PC-9 (cell line): ENCODE results near the gene SLMAP. TPM values are rescaled to one million over a fixed set of nuclear protein-coding genes. Genes with fewer than 3 reads are reported as not detected.
"Not testable (repeated sequence)": the region's sequence is repeated elsewhere in the genome, so short reads cannot be mapped to it uniquely, and the experiment has no call there.

Source experiments
- BruUV-seq: library from RNA; stranded (reverse); fragments of 400-500 nt; replicated peaks from 2 replicates; lab custom pipeline; 2021; lab: Mats Ljungman, UMichigan
- CTCF ChIA-PET: fragments of 300-600 bp; sonication (Branson Sonifier 250); formaldehyde crosslinking; loops from one replicate; lab custom pipeline; 2022; ENCODE audit warnings: antibody characterized with exemption; lab: Charles Lee
- POLR2A ChIA-PET: fragments of 300-600 bp; sonication (Branson Sonifier 250); formaldehyde crosslinking; loops from one replicate; lab custom pipeline; 2022; ENCODE audit warnings: antibody characterized with exemption; ENCODE audit not compliant: unreplicated experiment; lab: Charles Lee
- DNase-seq, 2 experiments: peaks; one replicate each; pipeline versions ENCODE4 v3.0.0 to v3.0.0-alpha.2; 2015 to 2022; ENCODE audit warnings: mixed read lengths in 1 of 2
- H2AFZ ChIP-seq: fragments of 200-600 bp; sonication (generic); 2 replicates; pipeline ENCODE4 v1.8.1; 2017; ENCODE audit warnings: antibody characterized with exemption
- H3F3A ChIP-seq: fragments of 200-600 bp; sonication (generic); 2 replicates; pipeline ENCODE4 v1.8.1; 2017; ENCODE audit warnings: antibody characterized with exemption, mild to moderate bottlenecking, low read depth; ENCODE audit not compliant: insufficient read depth
- H3K27ac ChIP-seq: fragments of 200-600 bp; sonication (generic); 2 replicates; pipeline ENCODE4 v1.6.1; 2016; ENCODE audit warnings: mixed run types
- H3K27me3 ChIP-seq: fragments of 200-600 bp; sonication (generic); 2 replicates; pipeline ENCODE4 v1.6.1; 2016; ENCODE audit warnings: low read depth, mixed run types; ENCODE audit not compliant: insufficient read depth
- H3K36me3 ChIP-seq: fragments of 200-600 bp; sonication (generic); 2 replicates; pipeline ENCODE4 v1.6.1; 2016; ENCODE audit warnings: low read depth, mixed run types
- H3K4me1 ChIP-seq: fragments of 200-600 bp; sonication (generic); replicated peaks from 2 replicates; pipeline ENCODE4 v1.6.1; 2016; ENCODE audit warnings: mixed run types; ENCODE audit not compliant: insufficient read depth
- H3K4me2 ChIP-seq: fragments of 200-600 bp; sonication (generic); 2 replicates; pipeline ENCODE4 v1.6.1; 2017; ENCODE audit warnings: mixed run types
- H3K4me3 ChIP-seq: fragments of 200-600 bp; sonication (generic); 2 replicates; pipeline ENCODE4 v1.6.1; 2016; ENCODE audit warnings: mixed run types
- H3K79me2 ChIP-seq: fragments of 200-600 bp; sonication (generic); 2 replicates; pipeline ENCODE4 v1.6.1; 2017; ENCODE audit warnings: low read depth, mixed run types
- H3K9me2 ChIP-seq: fragments of 200-600 bp; sonication (generic); 2 replicates; pipeline ENCODE4 v1.8.1; 2017; ENCODE audit warnings: mild to moderate bottlenecking; ENCODE audit not compliant: insufficient read depth
- H3K9me3 ChIP-seq: fragments of 200-600 bp; sonication (generic); 2 replicates; pipeline ENCODE4 v1.8.1; 2016; ENCODE audit warnings: low read depth; ENCODE audit not compliant: insufficient read depth
- H4K20me1 ChIP-seq: fragments of 200-600 bp; sonication (generic); 2 replicates; pipeline ENCODE4 v1.8.1; 2017; ENCODE audit not compliant: insufficient read depth
- CTCF ChIP-seq: fragments of 200-600 bp; sonication (generic); conservative IDR thresholded peaks from 2 replicates; pipeline ENCODE4 v1.6.1; 2017; ENCODE audit warnings: mixed run types, antibody characterized with exemption, mild to moderate bottlenecking, moderate library complexity
- EZH2 ChIP-seq: fragments of 200-600 bp; sonication (generic); IDR thresholded peaks from 2 replicates; pipeline ENCODE4 v1.8.0; 2017; ENCODE audit warnings: antibody characterized with exemption, low read depth
- intact Hi-C: fragments of 100-400 bp; cut with micrococcal nuclease; formaldehyde crosslinking; loops from one replicate; pipeline ENCODE4 v1.10.0; 2022; ENCODE audit not compliant: unreplicated experiment
- total RNA-seq: library from RNA; stranded (reverse); gene quantifications from 2 replicates; pipeline ENCODE4 v1.2.3, GENCODE V29; 2021

SLMAP gene
- total RNA-seq, 1 experiment from 2014 or later, result 119 TPM

GRCh38 chr3:57805266-57805665 lies 49.2 kb downstream of the SLMAP start:
- Histone ChIP-seq H3K4me3 (no peak overlapping the region), H3K4me1 (peaks cover 57% of the 10 kb centered on the region), H3K36me3 (no peaks in the 10 kb centered on the region), H3K9me2 (no peaks in the 10 kb centered on the region), H3K27me3 (no peaks in the 10 kb centered on the region), H2AFZ (no peak overlapping the region), H3K9me3 (no peaks in the 10 kb centered on the region), H3K4me2 (peak overlapping the region; percentile 63), H3F3A (peaks cover 54% of the 10 kb centered on the region), H3K27ac (peak overlapping the region; percentile 91), H4K20me1 (no peaks in the 10 kb centered on the region), H3K79me2 (peaks cover 91% of the 10 kb centered on the region)
- TSS peak; percentile 93 for BruUV-seq
- TF ChIP-seq EZH2, result no peak
- no peak for TF ChIP-seq CTCF
- CTCF ChIA-PET, result interaction anchor here (0.7 kb wide), 1 partner anchor 208 kb away, joined by 3 read pairs; no protein-coding TSS in a partner anchor
- DNase-seq, result no peak
- POLR2A ChIA-PET, result interaction anchor here (0.5 to 1.0 kb wide), 2 partner anchors 31 to 47 kb away, joined by 4 to 22 read pairs; no protein-coding TSS in a partner anchor
- intact Hi-C loops, result no loop called here

- no peaks in the 10 kb centered on the region for H4K20me1 ChIP-seq
- peak; percentile 38 to 84 for DNase-seq
- POLR2A ChIA-PET, result interaction anchor here (0.5 to 1.0 kb wide), 2 partner anchors 31 to 47 kb away, joined by 4 to 22 read pairs; no protein-coding TSS in a partner anchor
Measured at GRCh38 chr3:57805674-57806073, 49.6 kb downstream of the SLMAP start.

GRCh38 chr3:57806195-57806594 lies 50.1 kb downstream of the SLMAP start:
- H3K9me2 ChIP-seq, H3K27me3 ChIP-seq, intact Hi-C loops, DNase-seq, H3K9me3 ChIP-seq, H3K36me3 ChIP-seq, H3K4me3 ChIP-seq, H4K20me1 ChIP-seq, H2AFZ ChIP-seq: not testable (repeated sequence)
- TSS peak; percentile 20 for BruUV-seq
- peaks cover 91% of the 10 kb centered on the region for H3K79me2 ChIP-seq
- H3K4me1 ChIP-seq, result peaks cover 51% of the 10 kb centered on the region
- H3F3A ChIP-seq, result peaks cover 50% of the 10 kb centered on the region
- peak overlapping the region; percentile 91 for H3K27ac ChIP-seq
- ChIA-PET CTCF (interaction anchor here (0.6 kb wide), 1 partner anchor 149 kb away, joined by 5 read pairs; no protein-coding TSS in a partner anchor), POLR2A (interaction anchor here (1.0 kb wide), 1 partner anchor 47 kb away, joined by 22 read pairs; no protein-coding TSS in a partner anchor)
- H3K4me2 ChIP-seq, result peak overlapping the region; percentile 51

More at GRCh38 chr3:57805674-57806073, 49.6 kb downstream of the SLMAP start:
- Histone ChIP-seq H3K4me3 (no peak overlapping the region), H3K4me2 (peak overlapping the region; percentile 63), H3F3A (peaks cover 54% of the 10 kb centered on the region), H3K9me3 (no peaks in the 10 kb centered on the region), H2AFZ (no peak overlapping the region), H3K36me3 (no peaks in the 10 kb centered on the region), H3K9me2 (no peaks in the 10 kb centered on the region), H3K27me3 (no peaks in the 10 kb centered on the region), H3K79me2 (peaks cover 91% of the 10 kb centered on the region), H3K27ac (peak overlapping the region; percentile 91), H3K4me1 (peaks cover 56% of the 10 kb centered on the region)
- BruUV-seq, result no TSS peak
- intact Hi-C loops, result no loop called here
- CTCF ChIA-PET, result interaction anchor here (0.7 kb wide), 1 partner anchor 208 kb away, joined by 3 read pairs; no protein-coding TSS in a partner anchor
- TF ChIP-seq CTCF, result no peak
- no peak for TF ChIP-seq EZH2
